ENCODE data around the gene UBE2E1.

Gene UBE2E1

DNA sequence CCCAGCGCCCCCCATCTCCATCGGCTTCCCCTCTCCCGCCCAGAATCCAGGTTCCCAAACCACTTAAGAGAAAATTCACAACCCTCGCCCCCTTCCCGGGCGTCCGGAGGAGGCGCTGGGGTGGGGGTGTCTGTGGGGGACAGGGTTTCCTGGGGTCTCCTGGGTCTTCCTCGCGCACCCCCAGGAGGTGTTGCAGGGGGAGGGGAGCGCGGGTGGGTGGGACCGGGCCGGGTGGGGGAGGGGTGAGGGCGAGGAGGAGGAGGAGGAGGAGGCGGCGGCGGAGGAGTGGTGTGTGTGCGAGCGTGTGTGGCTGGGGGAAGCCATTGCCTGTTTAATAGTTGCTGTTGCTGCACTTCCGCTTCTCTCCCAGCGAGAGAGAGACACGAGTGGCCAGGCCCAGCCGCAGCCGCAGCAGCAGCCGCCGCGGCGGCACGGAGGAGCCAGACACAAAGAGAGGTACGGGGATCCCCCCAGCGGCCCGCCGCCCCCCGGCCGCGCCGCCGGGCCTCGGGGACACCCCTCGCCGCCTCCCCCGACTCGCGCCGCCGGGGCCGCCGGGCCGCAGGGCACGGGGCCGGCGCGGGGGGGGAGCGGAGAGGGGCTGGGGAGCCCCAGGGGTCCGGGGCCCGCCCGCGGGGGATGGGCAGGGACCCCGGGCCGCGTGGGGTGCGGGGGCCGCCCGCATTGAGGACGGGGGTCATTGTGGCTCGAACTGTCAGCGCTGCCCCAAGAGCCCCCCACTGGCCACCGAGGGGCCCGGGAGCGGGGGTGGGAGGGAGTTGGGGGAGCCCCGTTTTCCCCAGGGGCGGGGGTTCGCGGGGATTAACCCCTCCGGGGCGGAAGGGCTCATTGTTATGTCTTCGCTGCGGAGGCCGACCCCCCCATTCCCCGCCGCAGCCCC is at the start of gene UBE2E1:
Gene UBE2E1 (plus strand): TSS at position 323 of the 901 bp plus-strand sequence. CDS start 1,315 bp downstream, outside the sequence.
- DNase-seq = peak in 52 of 56 donors; percentile 18 to 72 (median 50)

DNA sequence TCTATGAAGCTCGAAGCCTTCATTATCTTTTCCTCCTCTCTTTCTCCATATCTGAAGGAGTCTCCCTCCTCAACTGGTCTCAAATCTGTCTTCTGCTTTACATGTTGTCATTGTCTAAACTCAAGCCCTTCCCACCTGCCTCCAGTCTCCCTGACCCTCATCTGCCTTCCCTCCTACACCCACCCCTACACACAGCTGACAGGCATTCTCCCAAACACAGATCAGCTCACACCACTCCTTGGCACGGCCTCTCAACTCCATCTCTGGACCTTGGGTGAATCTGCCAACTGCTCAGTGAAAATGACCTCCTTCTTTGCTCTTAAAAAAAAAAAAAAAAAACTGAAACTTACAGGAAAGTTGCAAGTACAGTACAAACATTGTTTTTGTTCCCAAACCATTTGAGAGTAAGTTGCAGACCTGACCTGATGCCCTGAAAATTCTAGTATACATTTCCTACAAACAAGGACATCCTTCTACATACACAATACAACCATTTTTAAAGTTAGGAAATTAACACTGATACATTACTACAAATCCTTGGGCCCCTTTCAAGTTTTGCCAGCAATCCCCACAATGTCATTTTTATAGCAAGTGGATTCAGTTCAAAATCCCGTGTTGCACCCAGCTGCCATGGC is 49.4 kb upstream of the UBE2E1 start:
- DNase-seq = no peak

DNA sequence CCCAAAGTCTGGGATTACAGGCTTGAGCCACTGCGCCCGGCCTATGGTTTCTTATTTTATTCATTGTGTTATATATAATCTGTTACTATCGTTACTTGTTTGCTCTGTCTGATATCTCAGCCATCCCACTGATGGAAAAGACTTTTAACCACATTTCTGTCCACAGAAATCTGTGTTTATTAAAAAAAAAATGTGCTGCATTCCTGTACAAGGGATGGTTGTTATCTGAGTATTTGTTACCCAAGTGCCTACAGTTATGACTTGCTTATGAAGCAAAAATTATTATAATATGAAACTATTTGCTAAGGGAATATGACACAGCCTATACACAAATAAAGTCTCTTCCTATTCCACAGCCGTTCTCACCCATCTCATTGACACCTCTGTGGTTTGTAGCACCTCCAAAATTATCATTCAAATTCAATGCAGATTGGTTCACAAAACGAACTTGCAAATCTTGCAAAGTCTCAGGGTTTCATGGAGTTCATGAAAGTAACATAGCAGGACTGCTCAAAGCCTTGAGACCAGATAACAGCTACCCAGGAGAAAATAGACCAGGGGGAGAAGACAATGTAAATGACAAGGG is 47.4 kb upstream of the UBE2E1 start:
- DNase-seq = no peak

DNA sequence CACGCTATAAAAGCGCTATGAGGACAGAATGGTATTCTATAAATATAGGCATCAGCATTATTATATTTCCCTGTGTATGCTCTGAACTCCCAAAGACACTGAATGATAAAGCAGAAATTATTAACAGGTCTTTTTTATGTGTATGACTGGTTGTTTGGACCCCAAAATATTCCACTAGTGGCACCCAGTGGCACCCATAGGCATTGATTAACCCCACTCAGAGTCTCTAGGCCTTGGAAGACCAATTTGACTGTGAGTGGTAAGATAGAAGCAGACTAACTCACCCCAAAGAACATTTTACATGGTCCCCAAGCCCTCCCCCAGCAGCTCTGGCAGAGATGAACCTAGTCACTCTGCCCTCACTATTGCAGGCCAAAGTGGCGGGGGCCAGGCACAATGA is 45.4 kb upstream of the UBE2E1 start:
- DNase-seq = no peak

DNA sequence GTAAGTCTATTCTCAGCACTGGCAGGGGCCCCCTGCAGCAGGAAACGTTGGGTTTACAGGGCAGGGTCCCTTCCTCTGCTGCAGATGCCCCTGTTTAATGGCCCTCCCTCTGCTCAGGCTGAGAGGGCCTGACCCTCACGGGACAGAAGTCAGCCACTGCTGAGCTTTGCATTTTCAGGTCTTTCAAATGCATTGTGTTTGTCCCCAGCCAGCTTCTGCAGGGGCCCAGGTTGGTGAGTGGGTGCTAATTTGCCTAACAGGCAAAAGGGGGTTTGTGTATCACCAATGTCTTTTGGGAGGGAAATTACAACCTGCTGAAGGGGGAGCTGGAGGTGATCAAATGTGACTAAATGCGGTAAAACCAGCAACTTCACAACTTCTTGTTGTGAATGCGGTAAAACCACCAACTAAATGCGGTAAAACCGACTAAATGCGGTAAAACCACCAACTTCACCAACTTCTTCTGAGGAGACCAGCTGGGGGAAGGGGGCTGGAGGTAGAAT is 44.8 kb upstream of the UBE2E1 start:
- no peak for DNase-seq

DNA sequence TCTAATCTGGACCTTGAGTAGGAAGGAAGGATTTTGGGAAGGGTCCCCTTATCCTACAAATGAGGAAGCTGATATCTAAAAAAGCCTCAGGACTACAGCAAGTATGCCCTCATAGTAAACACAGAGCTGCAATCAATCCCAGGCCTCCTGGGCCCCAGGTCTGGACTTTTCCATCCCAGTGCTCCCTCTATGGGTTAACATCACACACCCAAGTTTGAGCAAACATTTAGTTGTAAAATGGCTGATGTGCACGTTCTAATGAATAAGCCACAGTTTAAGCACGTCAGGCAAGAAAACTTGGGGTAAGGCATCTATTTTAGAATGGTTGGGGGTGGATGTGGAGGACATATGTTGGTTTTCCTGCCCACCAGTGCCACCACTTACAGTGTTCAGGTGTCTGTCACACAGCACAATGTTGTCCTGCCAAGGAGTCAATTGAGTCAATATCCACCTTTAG is 44.3 kb upstream of the UBE2E1 start:
- DNase-seq = no peak

DNA sequence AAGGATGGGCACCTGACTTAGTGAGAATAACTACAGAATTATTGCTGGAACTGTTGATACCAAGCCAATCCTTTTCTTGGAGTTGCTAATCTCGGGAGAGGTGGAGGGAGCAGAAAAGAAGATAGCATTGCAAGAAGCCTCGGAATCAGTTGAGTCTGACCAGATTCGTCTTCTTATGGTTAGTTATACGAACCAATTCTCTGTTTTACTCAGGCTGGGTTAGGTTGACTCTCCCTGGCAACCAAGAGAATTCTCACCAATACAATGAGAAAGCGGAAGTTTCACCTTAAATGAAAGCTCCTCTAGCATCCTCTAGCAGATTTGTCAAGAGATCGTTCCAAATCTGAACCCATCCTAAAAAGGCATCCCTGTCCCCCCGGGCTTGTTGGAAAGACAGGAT is 43.5 kb upstream of the UBE2E1 start:
- no peak for DNase-seq

DNA sequence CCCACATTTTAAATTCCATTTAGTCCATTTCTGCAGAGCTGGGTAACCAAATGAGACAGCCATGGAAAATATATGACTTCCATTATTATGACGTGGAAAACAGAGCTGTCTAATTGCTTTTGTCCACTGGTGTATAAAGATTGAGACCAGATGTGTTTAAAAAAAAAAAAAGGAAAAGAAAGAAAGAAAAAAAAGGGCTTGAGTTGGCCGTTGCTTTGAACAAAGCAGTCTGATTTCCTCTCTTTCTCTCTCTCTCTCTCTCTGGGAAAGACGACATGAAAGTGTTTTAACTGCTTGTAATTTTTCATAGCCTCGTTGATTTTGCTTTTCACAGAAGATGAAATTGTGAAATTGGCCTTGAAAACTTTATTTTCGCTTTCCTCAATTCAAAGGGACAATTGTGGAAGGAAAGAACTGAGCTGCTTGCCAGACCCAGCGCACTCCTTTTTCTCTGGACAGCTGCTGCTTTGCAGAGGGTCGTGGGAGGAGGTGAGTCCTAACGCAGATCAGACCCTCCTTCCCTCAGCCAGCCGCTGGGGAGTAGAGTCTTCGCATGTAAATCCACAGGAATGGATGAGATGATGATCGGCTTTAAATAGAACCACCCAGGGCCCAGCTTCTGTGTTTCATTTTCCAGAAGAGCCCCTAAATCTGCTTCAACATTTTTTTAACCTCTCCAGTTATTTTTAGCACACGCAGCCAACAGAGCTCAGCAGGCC is 42.8 kb upstream of the UBE2E1 start:
- DNase-seq = peak in 8 of 56 donors; percentile 2 to 30 (median 6)

DNA sequence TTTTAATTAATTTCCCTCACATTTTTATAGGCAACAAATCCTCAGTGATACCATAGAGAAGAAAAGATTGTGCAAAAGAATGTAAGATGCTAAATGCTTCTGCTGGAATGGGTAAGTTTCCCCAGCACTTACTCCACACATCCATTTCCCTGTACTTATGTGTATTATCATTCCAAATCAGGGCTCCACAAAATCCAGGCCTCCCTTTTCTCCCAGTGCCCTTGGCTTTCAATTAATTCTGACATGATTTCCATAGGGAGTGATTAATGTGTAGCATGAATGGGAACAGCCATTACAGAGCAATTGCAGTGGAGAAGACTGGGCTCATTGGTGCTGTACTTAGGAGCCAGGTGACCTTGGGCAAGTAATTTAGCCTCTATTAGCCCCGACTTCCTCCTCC is 41.3 kb upstream of the UBE2E1 start:
- DNase-seq = no peak

DNA sequence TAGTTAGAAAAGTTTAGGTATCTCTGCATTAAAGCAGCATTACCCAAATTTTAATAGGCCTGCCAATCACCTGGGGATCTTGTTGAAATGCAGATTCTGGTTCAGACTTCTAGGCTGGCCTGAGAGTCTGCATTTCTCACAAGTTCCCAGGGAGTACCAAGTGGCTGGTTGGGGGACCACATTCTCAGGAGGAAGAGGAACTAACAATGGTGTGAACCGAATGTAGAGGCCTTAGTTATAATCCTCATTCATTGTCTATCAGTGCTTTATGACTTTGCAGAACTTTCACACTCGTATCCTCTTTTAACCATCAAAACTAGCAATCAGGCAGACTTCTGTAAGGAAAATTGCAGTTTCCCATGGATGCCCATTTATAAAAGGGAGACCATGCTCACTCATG is 38.2 kb upstream of the UBE2E1 start:
- no peak for DNase-seq

DNA sequence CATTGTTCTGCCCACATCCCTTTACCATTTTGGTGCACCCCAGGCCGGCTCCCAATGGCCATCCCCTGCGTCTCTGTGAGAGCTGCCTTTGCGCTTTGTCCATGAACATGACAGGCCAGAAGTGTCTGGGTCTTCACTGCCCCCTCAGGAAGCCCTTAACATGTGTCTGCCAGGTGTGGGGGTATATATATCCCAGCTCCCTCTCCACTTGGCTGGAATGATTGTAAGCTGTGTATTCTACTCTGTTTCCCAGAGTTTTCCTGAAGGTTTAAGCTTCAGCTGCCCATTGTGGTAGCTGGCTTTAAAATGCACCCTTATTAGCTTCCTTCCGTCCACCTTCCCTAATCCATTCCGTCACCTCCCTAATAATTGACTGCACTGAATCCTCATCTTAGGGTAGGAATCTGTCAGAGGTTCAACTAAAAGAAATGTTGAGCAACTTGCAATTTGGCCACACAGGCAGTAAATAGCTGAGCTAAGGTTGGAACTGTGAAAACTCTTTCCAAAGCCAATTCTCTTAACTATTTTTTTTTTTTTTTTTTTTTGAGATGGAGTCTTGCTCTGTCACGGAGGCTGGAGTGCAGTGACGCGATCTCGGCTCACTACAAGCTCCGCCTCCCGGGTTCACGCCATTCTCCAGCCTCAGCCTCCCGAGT is 30.4 kb upstream of the UBE2E1 start:
- no peak for DNase-seq

DNA sequence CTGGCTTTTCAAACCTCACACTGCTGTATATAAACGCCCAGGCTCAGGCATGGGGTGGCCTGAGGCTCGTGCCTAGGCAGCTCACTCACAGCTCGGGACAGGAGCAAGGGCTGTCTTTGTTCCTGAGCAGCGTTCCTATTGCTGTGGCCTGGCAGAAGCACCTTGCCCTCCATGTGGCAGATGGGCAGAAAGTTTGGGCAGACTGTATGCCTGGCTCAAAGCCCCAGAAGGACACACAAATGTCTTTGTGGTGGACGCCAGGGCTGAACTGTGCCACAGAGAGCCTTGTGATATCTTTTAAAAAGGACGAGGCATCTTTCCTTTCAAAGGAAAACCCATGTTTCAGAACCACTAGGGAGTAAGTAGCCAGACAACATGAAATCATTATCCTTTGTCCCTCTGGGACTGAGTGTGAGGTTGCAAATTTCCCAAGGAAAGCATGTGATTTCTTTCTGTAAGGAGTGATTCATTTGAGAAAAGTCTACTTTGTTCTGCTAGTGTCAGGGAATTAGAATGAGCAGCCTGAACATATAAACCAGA is 29.3 kb upstream of the UBE2E1 start:
- peak in 29 of 56 donors; percentile 1 to 59 (median 18) for DNase-seq

DNA sequence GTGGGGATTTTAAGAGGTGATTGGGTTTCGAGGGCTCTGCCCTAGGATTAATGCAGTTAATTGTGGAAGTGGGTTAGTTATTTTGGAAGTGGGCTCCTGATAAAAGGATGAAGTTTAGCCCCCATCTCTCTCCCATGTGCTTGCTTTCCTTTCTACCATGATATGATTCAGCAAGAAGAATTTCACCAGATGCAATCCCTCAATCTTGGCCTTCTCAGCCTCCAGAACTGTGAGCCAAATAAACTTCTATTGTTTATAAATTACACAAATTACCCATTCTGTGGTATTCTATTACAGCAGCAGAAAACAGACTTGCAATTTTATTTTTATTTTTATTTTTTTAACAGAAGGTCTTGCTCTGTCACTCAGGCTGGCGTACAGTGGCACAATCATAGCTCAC is 27.3 kb upstream of the UBE2E1 start:
- DNase-seq = no peak

DNA sequence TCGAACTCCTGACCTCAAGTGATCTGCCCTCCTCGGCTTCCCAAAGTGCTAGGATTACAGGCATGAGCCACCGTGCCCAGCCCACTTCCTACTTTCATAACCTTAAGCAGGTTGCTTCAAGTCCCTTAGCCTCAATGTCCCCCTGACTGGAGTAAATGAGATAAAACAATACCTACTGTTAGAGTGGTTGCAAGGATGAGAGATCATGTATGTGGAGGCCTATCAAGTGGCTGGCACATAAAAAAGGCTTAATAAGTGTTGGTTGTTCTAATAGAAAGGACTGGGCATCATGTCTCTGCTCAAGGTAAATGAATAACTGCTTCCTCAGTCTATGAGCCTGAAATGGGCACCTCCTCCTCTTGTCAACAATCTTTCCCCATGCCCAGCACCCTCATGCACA is 25.9 kb upstream of the UBE2E1 start:
- DNase-seq = no peak

DNA sequence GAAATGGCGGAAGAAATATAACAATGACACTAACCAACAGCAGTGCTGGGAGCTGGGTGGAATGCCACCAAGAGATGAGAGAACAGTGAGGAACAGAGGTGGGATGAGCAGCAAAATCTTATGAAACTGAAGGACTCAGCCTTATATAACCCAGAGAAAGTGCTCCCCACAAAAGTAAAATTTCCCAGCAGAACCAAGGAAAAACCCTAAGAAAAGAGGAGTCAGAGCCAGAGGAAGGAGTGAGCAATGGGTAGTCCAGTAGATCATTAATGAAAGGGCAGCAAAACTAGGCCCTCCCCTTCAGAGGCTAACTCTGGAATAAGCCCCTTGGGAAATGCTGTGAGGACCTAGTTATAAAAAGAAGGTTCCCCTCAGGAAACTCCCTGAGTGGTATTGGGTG is 24.7 kb upstream of the UBE2E1 start:
- DNase-seq = no peak

DNA sequence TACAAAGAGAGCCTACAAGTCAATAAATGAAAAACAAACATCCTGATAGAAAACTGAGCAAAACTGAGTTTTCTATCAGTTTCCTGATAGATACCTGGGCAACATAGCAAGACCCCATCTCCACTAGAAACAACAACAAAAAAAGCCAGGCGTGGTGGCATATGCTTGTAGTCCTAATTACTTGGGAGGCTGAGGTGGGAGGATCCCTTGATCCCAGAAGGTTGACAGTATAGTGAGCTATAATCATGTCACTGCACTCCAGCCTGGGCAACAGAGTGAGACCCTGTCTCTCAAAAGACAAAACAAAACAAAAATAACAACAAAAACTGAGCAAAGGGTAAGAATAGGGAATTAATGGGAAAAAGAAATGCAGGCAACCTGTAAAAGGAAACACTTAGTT is 23.9 kb upstream of the UBE2E1 start:
- DNase-seq = no peak

DNA sequence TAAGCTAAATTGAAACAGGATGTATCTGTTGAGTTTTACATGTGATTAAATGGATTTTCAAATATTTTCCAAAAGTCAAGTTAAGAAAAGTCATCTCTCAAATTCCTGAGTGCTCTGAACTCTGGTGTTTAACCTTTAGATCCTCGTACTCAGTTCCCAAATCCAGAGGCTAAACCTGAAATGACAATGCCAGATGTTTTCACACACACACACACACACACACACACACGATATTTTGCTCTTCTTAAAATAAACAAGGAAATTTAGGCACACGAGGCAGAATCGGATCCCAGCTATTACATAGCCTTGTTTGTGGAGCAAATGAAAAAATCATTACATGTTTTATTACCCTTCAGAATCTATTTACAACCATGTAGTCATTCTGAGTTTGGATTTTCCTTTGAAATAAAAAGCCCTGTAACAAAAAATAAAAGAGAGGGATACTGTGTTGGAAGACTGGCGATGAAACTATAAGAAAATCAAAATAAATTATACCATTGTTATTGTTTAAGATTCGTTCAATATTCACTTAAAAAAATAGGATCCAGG is 20.6 kb upstream of the UBE2E1 start:
- no peak for DNase-seq

DNA sequence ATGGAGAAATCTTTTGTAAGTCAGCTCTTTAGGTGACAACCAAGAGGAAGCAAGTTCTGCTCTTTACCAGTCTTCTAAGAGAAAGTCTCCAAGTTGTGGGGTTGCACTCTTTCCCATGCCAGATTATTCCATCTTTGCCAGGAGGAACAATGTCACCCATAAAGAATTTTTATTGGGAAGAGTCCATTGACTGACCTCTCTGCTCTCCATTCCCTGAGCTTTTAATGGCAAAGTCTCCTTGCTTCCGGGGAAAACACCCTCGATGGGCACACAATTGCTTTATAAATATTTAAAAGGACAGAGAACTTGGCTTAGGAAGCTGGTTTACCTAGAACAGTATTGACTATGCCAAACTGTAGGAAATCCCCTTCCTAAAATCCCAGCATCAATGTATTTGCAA is 19.9 kb upstream of the UBE2E1 start:
- no peak for DNase-seq

DNA sequence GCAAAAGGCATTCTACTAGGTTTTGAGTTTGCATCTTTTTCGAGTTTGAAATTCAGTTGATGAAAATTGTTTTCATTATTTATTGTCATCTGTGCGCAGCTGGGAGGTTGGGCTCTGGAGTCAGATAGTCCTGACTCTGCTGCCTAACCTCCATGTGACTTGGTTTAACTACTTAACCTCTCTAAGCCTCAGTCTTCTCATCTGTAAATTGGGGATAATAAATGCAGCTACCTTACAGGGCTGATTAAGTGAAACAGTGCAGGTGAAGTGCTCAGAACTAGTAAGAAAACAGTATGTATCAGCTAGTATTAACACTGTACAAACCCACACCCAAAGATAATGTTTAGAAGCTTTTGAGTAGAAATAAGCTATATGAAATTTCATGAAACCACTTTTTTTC is 14.1 kb upstream of the UBE2E1 start:
- no peak for DNase-seq

DNA sequence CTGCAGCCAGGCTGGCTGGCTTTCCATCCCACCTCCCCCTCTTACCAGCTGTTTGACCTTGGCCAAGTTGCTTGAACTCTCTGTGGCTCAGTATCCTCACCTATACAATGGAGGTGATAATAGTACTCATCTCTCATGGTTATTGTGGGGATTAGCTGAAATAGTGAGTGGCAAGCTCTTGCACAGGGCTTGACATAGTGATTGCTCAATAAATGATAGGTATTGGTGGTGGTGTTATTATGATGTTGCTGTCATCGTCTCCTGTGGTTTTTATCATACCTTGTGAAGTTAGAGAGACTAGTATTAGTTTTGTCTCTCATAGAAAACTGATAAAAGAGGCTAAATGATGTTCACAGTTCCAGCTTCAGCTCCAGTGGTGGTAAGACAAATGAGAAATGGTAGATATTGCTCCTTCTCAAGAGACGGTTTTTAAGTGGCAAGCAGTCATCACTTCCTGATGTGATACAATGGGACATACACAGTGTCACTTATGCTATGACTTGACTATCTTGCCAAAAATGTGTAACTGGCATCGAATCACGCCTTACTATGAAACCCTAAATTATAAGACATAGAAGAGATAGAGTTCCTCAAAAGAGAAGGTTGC is 12.1 kb upstream of the UBE2E1 start:
- no peak for DNase-seq

Measured in amygdala (tissue), 56 donors.